ENCODE data around the gene CDH23.

Gene CDH23

DNA sequence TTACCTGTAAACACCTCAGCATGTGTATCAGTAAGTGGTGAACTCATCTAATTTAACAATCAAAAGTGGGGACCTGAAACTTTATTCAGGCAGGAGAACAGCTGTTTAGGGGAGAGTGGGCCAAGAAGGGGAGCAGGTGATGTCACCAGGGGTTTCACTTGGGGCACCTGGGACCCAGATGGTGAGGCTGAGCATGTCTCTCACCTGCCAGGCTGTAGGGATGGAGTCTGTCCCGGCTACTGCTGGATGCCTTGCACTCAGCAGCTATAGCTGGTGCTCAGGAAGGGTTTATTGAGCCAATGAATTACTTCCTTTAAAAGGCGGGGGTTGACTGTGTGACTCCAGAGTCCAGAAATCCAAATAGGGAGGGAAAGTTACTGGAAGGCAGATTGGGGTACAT, 23.0 kb downstream of the CDH23 start:
- no peak for DNase-seq (ENCODE audit: low read depth in 1 of 2, low spot score in 1 of 2)

DNA sequence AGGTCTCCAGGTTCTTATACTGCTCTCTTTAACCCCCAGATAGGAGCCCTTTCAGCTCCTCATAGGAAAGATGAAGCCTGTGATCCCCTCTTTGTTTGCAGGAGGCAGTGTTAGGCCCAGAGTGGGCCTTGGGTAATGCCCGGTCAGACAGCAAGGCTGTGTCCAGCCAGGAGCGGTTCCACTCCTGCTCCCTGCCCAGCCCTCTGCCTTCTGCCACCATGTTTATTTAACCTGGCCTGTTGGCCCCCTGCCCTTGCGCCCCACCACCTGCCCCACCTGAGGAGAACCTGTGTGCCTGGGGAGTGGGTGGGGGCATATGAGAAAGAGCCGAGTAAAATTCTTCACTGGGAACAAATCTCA, 24.3 kb downstream of the CDH23 start:
- no peak for DNase-seq (ENCODE audit: low read depth in 1 of 2, low spot score in 1 of 2)

DNA sequence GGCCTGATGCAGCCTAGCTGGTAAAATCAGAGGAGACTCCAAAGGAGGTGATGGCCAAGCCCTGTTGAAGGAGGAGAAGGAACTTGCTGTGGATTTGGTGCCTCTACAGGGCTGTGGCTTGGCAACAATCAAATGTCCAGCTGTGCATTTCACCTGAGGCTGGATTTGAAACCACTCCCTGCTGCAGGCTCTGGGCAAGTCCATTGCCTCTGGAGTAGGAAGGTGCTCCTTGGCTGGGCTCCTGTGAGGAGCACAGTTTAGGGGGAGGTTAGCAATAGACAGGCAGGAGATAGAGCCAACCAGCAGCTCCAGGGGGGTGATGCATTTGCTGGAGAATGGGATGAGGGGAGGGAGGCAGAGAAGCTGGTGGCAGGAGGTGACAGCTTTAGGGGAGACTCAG, 26.5 kb downstream of the CDH23 start:
- DNase-seq (ENCODE audit: low read depth in 1 of 2, low spot score in 1 of 2) = no peak

DNA sequence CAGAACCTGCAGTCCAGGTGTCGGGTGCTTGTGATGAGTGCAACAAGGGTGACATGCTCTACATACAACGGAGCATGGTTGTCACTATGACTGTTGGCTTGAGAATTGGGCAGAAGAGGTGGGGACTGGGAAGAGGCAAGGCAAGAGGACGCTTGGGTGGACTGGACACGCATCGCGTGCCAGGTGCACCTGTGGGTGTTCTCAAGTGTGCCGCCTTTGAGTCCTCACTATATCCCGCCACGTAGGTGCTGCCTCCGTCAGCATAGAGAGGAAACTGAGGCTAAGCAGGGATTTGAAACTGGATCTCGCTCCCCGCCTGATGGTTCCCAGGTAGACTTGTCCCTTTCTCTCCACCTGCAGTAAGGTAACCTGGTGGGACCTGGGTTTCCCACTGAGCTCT, 27.2 kb downstream of the CDH23 start:
- no peak for DNase-seq (ENCODE audit: low read depth in 1 of 2, low spot score in 1 of 2)

DNA sequence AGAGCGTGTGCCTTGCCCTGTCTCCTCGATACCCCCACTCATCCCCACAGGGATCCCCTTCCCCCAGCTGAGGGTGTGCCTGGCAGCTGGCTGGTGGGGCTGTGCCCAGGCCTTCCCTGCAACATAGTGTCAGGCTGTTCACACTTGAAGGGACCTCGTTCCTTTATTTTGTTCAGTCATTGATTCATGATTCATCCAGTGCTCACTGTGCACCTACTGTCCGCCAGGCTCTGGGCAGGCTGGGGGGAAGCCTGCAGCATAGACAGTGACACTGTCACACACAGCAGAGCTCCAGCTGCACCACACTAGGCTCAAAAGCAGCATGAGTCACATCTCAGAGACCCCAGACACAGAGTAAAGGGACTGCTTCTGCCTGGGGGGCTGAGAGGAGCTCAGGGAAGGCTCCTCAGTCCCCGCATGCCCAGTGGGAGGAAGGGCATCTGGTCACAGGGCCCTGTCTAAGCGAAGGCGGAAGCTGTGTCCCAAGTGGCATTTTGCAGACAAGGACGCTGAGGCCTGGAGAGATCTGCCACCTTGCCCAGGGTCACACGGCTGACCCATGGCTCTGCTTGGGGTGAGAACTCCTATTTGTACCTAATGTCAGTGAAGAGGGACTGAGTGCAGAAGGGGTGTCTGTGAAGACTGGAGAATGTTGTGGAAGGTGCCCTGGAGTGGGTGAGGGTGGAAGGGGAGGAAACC, 27.9 kb downstream of the CDH23 start:
- DNase-seq (ENCODE audit: low read depth in 1 of 2, low spot score in 1 of 2) = no peak

DNA sequence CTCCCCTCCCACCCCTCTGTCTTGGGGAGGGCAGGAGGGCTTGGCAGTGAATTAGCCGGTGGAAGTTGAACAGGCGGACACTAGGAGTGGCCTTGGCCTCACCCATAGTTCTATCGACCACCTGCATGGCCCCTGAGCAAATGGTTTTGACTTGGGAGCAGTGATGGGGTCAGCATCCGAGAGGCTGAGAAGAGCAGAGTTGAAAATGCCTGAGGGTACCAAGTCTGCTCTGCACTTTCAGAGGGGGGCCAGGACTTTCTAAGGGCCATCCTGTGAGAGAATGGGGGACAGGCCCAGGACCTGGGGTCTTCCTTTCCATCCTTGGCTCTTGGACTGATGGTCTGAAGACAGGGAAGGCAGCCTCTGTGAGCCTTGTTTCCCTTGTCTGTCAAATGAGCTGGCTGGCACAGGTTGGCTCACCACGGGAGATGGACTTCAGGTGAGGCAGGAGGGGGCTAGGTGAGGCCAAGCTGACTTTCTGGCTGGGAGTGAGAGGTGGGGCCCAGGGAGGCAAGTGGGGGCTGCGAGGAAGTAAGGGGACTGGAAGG, 29.4 kb downstream of the CDH23 start:
- DNase-seq (ENCODE audit: low read depth in 1 of 2, low spot score in 1 of 2) = no peak

DNA sequence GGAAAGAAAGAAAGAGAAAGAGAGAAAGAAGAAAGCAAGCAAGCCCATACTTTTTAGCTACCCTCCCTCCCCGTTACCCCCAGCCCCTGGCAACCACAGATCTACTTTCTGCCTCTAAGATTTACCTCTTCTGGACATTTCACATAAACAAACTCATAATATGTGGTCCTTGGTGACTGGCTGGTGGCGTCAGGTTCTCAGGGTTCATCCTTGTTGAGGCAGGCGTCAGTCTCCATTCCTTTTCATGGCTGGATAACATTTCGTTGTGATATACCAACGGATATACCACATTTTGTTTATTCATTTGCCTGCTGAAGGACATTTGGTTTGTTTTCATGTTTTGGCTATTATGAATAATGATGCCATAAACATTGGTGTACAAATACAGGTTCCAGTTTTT, 30.5 kb downstream of the CDH23 start:
- no peak for DNase-seq (ENCODE audit: low read depth in 1 of 2, low spot score in 1 of 2)

DNA sequence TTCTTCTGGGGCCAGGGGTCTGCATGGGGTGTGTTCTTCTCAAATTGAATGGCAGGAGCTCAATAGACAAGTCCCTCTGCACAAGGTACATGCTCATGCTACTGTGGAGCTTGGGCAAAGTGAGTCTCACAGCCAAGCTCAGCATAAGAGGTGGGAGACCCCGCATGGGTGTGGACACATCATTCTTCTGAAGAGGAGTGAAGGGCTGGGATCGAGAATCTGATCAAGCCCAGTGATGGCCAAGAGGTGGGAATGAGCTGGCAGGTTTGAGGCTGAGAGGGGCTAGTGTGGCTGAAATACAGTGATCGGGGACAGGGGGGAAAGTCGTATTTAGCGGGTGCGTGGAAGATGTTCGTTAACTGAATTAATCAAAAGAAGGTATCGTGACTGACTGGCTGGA, 32.6 kb downstream of the CDH23 start:
- DNase-seq (ENCODE audit: low read depth in 1 of 2, low spot score in 1 of 2) = no peak

DNA sequence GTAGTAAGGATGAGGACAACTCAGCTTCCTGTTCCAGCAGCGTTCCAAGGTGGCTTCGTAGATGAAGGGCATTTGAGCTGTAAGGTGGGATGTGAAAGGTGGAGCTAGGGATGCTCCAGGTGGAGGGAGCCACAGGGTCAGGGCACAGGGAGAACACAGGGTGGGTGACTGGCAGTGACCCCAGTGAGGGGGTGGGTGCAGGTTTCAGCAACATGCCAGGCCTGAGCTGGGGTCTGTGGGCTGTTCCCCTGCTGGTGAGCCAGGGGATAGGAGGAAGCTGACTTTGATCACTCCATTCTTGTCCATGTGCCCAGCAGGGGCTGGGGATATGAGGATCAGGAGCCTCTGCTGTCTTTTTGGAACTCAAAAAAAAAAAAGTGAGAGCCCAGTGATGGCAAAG, 33.2 kb downstream of the CDH23 start:
- DNase-seq (ENCODE audit: low read depth in 1 of 2, low spot score in 1 of 2) = no peak

DNA sequence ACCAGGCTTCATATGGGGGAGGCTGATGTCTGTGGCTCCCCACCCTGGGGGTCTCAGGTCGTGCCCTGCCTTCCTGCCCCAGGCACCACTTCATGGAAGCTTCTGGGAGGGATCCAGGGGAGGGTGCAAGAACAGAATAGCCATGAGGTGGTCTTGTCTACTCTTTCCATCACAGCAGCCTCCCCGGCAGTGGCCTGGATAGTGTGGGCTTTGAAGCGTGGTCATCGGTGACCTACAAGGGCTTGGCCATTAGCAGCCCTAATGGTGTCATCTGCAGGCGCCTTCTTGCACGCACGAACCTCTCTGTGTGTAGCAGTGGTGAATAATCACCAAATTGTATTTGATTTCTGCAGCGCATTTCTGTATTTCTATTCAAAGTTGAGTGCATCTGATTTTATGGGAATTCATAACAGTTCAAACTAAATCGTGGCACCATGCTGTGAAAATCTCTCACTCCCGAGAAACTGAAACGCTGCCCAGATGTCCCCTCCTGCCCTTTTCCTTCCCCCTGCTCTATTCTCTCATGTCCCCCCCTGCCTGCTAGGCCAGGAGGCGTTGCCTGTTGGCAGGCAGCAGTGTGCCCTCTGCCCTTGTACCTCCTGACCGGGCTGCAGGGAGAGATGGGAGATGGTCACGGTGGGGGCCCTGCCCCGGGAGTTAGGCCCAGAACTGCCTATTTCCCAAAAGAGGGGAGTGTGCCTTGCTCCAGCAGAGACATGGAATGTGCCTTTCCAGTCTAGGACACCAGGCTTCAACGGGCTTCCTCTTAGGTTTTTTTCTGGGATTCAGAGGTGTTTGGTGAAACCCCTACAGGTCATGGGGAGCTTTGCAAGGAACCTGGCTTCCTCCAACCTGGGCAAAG, 34.8 kb downstream of the CDH23 start:
- no peak for DNase-seq (ENCODE audit: low read depth in 1 of 2, low spot score in 1 of 2)

DNA sequence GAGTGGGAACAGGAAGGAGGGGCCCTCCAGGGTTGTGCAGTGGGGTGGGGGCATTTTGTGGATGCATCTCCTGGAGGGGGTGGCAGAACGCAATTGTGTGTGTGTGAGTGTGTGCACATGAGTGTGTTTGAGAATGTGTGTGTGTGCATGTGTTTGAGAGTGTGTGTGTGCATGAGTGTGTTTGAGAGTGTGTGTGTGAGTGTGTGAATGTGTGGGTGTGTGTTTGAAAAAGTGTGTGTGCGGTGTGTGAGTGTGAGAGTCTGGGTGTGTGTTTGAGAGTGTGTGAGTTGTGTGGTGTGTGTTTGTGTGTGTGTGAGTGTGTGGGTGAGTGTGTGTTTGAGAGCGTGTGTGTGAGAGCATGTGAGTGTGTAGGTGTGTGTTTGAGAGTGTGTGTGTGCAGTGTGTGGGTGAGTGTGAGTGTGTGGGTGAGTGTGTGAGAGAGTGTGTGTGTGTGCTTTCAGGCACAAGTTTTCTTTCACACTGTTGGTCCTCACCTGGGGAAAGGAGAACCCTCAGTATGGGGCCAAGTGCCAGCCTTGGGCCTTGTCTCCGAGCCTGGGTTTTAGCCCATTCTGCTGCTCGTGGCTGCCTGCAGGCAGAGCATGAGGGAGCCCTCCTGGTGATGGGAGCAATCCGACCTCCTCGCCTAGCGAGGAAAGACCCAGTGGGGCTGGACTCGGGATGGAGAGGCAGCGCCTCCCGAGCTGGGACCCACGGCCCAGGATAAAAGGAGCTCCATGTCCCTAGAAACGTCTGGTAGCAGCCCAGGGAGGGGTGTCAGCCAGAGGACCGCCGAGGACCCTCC, 35.6 kb downstream of the CDH23 start:
- no peak for DNase-seq (ENCODE audit: low read depth in 1 of 2, low spot score in 1 of 2)

DNA sequence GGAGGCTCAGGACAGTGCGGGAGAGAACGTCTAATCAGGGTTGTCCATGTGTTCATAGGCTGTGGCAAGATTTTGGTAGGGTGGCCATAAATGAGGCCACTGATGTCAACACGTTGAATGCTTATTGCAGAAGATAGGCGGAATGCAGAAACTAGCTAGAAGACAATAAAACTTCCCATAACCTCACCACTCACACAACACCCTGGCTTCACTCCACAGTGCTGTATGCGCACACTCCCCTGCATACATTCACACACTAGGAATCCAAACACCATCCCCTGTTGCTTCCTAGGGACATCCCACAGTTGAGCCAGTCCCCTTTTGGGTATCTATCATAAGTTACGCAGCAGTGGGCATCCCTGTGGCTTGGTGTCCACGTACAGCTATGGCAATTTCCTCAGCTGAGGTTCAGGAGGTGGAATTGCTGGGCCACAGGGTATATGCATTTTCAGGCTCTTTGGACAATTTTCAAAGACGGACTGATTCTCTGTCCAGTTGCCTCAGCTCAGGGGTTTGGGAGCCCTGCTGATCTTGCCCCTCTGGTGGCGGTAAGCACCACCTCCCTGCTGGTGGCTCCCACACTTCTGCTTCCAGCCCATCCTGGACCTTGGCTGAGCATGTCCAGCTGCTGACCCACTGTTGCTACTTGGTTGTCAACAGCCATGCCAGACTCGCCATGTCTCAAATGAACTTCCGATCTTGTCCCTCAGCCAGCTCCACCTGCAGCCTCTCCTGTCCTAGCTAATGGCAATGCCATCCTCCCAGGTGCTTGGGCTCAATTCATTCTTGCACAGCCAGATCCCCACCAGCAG, 36.4 kb downstream of the CDH23 start:
- no peak for DNase-seq (ENCODE audit: low read depth in 1 of 2, low spot score in 1 of 2)

DNA sequence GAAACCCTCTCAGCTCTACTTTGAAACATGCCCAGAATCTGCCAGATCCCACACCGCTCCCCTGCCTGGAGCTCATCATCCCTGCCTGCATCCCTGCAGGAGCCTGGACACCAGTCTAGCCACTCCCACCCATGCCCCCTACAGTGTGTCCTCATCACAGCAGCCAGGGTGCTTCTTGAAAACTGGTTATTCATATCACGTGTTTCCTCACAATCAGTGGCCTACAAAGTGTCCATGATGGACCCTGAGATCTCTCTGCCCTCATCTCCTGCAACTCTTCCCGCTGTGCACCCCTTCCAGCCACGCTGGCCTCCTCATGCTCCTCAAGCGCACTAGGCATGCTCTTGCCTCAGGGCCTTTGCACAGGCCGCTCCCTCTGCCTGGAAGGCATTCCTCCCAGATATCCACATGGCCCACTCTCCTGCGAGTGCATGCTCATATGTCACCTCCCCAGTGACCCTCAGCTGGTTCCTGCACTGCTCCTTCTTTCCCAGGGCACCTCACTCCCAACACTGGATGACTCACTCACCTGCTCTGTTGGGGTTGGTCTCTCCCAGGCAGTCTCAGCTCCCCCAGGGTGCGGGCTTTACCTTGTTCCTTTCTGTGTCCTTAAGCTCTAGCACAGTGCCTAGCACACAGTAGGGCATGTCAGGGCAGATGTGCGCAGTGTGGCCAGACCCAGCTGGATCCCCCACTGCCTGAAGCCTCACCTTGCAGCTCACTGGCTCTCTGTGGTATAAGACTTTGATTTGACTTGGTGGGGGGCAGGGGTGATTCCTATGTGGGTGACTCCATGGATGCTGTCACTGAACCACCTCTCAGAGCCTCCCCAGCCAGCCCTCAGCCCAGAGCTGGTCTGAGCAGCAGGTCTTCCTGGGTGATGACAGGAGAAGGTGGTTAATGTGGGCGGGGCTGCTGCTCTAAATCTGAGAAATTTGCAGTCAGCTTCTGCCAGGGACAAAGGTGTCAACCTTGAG, 37.3 kb downstream of the CDH23 start:
- no peak for DNase-seq (ENCODE audit: low read depth in 1 of 2, low spot score in 1 of 2)

DNA sequence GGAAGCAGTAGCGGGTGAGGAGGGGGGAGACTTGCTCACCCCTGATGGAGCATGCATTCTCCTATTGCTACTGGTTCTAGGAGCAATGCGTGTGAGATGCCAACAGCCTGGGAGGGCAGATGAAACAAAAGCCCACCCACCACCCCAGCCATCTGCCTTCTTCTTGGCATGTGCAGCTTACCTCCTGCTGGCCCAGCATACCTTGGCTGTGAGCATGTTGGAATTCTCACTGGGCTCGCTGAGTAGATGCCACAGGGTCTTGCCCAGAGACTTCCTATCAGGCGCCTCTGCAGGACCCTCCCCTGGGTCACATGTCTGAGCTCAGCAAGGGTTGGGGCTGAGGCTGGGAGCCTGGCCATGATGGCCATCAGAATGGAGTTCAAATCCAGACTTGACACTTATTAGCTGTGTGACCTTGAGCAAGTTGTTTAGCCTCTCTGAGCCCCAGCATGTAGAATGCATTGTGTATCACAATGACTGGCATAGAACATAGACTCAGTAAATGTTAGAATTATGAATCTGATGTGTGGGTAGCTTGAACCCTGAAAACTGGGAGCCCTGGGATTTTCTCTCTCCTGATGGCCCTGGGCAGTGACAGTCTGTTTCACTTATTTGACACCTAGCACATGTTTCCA, 38.2 kb downstream of the CDH23 start:
- no peak for DNase-seq (ENCODE audit: low read depth in 1 of 2, low spot score in 1 of 2)

DNA sequence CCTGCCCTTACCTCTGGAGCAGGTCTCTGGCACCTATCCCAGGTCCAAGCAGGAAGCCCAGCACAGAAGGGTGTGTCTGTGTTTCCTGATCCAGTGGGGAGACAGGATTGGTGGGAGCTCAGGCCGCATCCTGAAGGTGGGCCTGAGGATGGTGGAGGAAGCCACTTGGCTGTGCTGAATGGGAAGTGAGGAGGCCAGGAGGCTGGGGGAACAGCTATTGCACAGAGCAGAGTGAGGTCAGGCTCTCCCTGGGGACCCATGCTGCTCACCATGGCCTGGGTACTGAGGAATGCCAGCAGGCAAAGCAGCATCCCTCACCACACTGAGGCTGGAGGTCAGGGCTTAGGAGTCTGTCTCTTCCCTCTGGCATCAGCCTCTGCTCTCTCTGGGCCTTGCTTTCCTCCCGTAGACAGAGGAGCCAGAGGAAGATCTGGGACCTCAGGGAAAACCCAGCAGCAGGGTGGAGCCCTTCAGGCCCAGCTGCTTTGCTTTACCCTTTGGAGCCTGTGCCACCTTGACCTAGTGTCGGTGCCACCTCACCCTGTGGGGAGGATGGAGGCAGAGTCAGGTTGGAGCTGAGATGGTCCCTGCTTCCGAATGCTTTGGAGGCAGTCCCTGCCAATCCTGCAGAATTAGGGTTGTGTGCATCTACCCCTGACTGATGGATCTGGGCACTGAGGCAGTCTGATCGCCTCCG, 39.0 kb downstream of the CDH23 start:
- DNase-seq (ENCODE audit: low read depth in 1 of 2, low spot score in 1 of 2) = no peak

DNA sequence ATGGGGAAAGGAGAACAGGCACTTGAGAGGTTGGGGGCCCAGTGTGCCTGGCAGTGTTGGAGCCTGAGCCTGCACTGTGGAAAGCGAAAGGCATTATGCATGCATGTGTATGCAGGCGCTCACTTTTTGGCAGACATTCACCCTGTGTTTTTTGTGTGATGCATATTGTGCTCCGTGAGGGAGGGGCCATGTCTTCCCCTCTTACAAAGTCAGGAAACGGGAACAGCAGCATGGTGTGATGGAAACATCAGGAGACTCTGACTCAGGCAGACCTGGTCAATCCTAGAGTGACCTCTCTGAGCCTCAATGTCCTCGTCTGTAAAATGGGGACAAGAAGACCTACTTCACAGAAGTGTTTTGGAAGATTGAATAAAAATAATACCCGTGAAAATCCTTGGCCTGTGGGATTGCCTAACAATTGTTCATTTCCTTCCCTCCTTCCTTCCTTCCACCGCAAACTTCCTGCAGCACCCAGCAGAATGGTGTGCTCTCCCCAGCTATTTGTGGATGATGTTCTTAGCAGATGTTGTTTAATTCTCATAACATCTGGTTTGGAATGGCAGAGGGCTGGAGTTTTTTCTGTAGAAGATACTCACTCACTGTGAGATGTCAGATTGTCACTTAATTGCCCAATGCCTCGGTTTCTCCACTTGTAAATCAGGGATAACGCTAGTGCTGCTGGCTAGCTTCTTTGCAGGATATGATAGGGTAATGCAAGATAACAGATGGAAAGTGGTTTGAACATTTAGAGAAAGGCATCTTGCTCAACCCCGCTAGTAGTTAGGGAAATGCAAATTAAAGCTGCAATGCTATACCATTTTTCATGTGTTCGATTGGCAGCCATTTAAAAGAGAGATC, 39.8 kb downstream of the CDH23 start:
- DNase-seq (ENCODE audit: low read depth in 1 of 2, low spot score in 1 of 2) = no peak

DNA sequence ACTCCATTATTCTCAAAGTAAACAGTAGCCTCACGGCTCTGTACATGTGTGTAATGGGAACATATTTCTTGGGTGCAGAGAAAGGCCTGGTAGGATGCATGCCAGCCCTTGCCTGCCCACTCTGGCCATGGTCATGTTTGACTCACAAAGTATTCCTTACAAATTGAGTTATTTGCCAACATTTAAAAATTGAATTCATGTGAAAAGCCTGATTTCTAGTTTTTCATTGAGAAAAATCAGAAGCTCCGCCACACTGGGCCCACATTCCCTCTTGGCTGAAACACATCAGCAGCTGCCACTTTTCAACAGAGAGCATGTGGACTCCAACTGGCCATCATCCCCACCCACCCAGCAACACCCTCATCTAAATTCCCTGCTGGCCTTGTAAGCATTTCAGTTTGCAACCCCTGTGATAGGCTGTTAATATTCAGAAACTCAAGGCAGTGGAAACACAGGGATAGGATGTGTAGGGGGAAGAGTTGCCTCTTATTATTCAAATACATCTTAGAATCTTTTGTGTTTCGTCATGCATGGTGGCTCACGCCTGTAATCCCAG, 40.9 kb downstream of the CDH23 start:
- no peak for DNase-seq (ENCODE audit: low read depth in 1 of 2, low spot score in 1 of 2)
